Large intestine (tissue), 3 donors: ENCODE data around the gene TTC3. TPM values are rescaled to one million over a fixed set of nuclear protein-coding genes. Genes with fewer than 3 reads are reported as not detected.
"Not testable (repeated sequence)": the region's sequence is repeated elsewhere in the genome, so short reads cannot be mapped to it uniquely, and the experiment has no call there.

Experiments
- DNase-seq, 2 donors: peaks; one replicate each; pipeline versions ENCODE4 v3.0.0 to v3.0.0-alpha.2; 2013
- H3K27ac ChIP-seq: one replicate; pipeline ENCODE4 v1.5.1; 2013; ENCODE audit warnings: low read length
- H3K27me3 ChIP-seq: 2 replicates; pipeline ENCODE4 v1.6.1; 2013; ENCODE audit warnings: low read length; ENCODE audit not compliant: control insufficient read depth, insufficient read depth
- H3K36me3 ChIP-seq: 2 replicates; pipeline ENCODE4 v1.6.1; 2013; ENCODE audit warnings: low read length; ENCODE audit not compliant: control insufficient read depth, insufficient read depth
- H3K4me1 ChIP-seq: one replicate; pipeline ENCODE4 v1.6.1; 2013; ENCODE audit warnings: low read length; ENCODE audit not compliant: control insufficient read depth, insufficient read depth
- H3K4me3 ChIP-seq: one replicate; pipeline ENCODE4 v1.5.1; 2013; ENCODE audit warnings: low read length
- H3K9me3 ChIP-seq: one replicate; pipeline ENCODE4 v1.6.1; 2013; ENCODE audit warnings: mild to moderate bottlenecking, low read depth, low read length, moderate library complexity; ENCODE audit not compliant: control insufficient read depth
- WGBS: methylation state at CpG from one replicate; pipeline ENCODE4 v1.1.5; 2013; ENCODE audit warnings: low lambda C conversion rate; ENCODE audit not compliant: insufficient coverage; 5-methylcytosine and 5-hydroxymethylcytosine counted together
- polyA plus RNA-seq: library from polyadenylated mRNA; unstranded; fragments of 120-200 nt; gene quantifications from one replicate; pipeline ENCODE4 v1.2.1, GENCODE V29; 2013

The TTC3 gene
- polyA plus RNA-seq, 1 donor: 108 TPM

DNA sequence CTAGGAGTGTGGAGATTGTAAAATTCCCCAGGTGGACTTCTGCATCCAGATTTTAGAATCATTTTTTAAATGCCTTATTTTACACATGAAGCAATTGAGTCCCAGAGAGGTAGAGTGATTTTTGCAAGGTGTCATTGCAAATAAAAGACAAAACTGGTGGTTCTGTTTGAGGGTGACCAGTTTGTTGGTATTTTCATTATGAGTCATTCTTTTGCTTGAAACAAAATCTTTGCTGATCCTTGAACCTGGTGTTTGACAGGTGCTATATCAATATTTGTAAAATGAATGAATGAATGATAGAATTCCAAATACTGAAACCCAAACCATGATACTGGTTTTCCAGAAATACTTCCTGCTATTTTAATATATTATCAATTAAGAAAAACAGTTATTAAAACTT, 44.1 kb downstream of the TTC3 start:
- DNase-seq: no peak
- Histone ChIP-seq H3K27me3 (no peaks in the 10 kb centered on the region), H3K36me3 (peaks cover 5% of the 10 kb centered on the region), H3K4me3 (no peak overlapping the region), H3K4me1 (no peaks in the 10 kb centered on the region), H3K27ac (no peak overlapping the region), H3K9me3 (no peaks in the 10 kb centered on the region)

DNA sequence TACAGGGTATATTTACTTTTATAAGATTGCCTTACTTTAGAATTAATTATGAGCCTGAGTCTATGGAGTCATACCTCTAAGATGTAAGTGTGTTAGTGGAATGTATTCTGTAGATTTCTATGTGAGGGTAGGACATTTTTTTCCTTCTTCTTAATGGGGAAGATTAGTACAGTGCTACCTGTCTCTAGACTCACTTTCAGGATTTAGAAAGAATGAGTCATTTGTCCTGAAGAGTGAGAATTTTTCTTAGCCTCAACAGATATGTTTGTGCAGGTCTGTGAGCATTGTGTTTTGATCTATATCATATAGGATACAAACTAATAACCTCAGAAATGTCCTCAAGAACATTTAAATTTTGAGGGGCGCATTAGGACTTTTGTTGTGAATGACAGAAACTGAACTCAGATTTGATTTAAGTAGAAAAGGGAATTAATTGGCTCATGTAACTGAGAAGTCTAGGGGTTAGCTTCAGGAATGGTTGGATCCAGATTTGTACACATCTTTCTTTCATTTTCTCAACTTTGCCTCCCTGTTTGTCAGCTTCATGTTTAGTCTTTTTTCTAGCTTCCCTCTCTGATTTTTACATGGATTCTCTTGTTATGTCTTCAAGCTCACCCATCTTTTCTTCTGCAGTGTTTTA, 45.3 kb downstream of the TTC3 start:
- 100% methylated on average over 1 of the region's 1 CpG for WGBS
- H3K36me3 ChIP-seq: peaks cover 9% of the 10 kb centered on the region
- no peak for DNase-seq
- no peaks in the 10 kb centered on the region for H3K9me3 ChIP-seq
- H3K27me3 ChIP-seq: no peaks in the 10 kb centered on the region
- H3K4me3 ChIP-seq: no peak overlapping the region
- no peak overlapping the region for H3K27ac ChIP-seq
- H3K4me1 ChIP-seq: no peaks in the 10 kb centered on the region

DNA sequence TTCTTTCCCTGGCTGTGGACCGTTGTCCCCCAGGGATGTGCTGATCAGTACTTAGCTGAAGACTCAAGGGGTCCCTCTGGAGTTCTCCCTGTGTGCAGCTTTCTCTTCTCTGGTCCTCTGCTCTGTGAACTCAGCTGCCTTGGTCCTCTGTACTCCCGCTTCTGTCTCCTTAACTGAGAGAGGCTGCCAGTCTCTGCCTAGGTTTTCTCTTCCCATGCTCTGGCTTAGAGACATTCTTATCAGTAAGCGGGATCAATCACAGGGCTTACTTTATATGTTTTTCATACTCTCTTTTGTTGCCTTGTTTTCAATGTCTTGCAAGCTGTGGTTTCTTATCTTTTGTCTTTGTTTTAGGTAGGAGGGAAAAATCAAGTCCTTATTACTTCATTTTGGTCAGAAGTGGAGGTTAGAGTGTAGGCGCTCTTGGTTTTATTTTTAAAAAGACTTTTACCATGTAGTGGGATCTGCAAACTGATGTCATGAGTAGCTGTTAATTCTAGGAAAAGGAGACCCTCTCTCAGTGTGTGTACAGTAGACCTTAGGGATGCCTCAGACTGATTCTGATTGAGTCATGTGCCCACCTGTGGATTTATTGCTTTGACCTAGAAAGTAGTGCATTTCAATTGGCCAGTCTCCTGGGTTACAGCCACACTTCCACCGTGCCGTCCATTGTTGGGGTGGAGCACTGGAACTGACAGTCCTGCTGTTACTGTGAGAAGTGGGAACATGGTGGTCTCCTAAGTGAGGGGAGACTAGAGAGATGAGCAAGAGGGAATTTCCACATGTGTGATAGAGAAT, 46.6 kb downstream of the TTC3 start:
- Histone ChIP-seq H3K4me3 (no peak overlapping the region), H3K4me1 (no peaks in the 10 kb centered on the region), H3K9me3 (no peaks in the 10 kb centered on the region), H3K36me3 (peaks cover 9% of the 10 kb centered on the region), H3K27me3 (no peaks in the 10 kb centered on the region), H3K27ac (no peak overlapping the region)
- 100% methylated on average over 1 of the region's 6 CpGs for WGBS
- no peak for DNase-seq

DNA sequence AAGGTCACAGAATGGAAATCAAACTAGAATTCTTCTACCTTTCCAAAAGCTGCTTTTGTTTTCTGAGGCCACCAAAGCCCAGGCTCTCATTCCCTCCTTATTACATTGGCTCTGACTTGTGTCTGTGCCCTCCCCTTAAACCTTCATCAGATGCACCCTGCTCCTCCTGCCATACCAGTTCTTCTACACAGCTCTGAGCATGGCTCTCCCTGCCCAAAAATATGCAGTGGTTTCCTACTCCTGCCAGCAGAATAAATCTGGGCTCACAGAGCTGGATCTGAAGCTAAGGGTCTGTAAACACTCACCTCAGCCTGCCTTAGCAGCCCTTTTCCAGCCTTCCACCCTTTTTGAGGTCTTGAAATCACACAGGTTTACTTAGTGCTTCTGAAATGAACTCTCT, 55.0 kb downstream of the TTC3 start:
- Histone ChIP-seq H3K36me3 (peaks cover 47% of the 10 kb centered on the region), H3K4me1 (no peaks in the 10 kb centered on the region), H3K27ac (no peak overlapping the region), H3K4me3 (no peak overlapping the region), H3K9me3 (no peaks in the 10 kb centered on the region), H3K27me3 (no peaks in the 10 kb centered on the region)
- no peak for DNase-seq

DNA sequence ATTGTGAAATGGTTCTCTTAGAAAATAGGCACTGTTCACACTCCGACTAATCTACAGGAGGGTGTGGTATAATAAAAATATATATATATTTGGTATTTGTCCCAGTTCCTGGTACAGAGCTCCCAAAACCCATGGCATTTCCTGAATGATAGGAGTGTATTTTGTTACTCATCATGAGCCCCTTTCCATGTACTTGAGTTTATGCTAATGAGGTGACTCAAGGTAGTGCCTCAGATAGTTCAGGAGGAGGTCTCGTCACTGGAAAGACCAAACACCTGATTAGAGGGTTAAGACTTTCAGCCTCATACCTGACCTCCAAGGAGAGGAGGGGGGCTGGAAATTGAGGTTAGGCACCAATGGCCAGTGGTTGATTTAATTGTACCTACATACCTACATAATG, 57.9 kb downstream of the TTC3 start:
- Histone ChIP-seq H3K36me3 (peaks cover 62% of the 10 kb centered on the region), H3K27ac (no peak overlapping the region), H3K9me3 (no peaks in the 10 kb centered on the region), H3K27me3 (no peaks in the 10 kb centered on the region), H3K4me3 (no peak overlapping the region), H3K4me1 (no peaks in the 10 kb centered on the region)
- DNase-seq: no peak
- WGBS: 100% methylated on average over 1 of the region's 2 CpGs

DNA sequence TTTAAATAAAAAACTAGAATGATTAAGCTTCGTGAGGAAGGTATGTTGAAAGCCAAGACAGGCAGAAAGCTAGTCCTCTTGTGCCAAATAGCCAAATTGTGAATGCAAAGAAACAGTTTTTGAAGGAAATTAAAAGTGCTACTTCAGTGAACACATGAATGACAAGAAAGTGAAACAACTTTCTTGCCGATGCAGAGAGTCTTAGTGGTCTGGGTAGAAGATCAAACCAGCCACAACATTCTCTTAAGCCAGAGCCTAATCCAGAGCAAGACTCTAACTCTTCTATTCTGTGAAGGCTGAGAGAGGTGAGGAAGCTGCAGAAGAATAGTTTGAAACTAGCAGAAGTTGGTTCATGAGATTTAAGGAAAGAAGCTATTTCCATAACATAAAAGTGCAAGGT, 63.2 kb downstream of the TTC3 start:
- no peak for DNase-seq
- H3K4me1 ChIP-seq: no peaks in the 10 kb centered on the region
- no peak overlapping the region for H3K27ac ChIP-seq
- no peaks in the 10 kb centered on the region for H3K27me3 ChIP-seq
- H3K36me3 ChIP-seq: peaks cover 62% of the 10 kb centered on the region
- no peak overlapping the region for H3K4me3 ChIP-seq
- no peaks in the 10 kb centered on the region for H3K9me3 ChIP-seq
- WGBS: no CpG with 5 or more reads among the region's 2 CpGs

DNA sequence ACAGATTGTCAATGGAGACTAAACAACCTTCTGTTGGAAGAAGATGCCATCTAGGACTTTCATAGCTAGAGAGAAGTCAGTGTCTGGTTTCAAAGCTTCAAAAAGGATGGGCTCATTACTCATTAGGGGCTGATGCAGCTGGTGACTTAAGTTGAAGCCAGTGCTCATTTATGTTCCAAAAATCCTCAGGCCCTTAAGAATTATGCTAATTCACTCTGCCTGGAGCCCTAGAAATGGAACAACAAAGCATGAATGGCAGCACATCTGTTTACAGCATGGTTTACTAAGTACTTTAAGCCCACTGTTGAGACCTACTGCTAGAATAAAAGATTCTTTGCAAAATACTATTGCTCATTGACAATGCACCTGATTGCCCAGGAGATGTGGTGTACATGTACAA, 63.7 kb downstream of the TTC3 start:
- H3K9me3 ChIP-seq: no peaks in the 10 kb centered on the region
- H3K27me3 ChIP-seq: no peaks in the 10 kb centered on the region
- no peaks in the 10 kb centered on the region for H3K4me1 ChIP-seq
- no peak for DNase-seq
- peaks cover 61% of the 10 kb centered on the region for H3K36me3 ChIP-seq
- H3K27ac ChIP-seq: no peak overlapping the region
- H3K4me3 ChIP-seq: no peak overlapping the region

DNA sequence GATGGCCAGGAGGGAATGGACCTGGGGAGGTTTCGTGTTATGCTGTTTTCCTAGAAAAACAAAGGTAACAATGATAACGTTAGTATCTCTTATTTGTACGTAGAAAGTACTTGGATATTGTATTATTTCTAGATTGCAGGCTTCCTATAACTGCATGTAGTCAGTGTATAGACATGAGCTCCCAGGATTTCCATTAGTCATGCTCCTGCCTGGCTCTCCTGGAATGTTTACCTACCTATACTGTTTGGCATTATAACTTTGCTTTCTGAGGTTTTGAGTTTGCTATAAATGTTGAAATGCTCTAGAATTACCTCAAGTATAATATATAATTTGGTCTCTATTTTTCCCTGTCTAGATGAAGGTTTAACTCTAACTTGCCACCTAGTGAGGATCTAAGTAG, 66.1 kb downstream of the TTC3 start:
- no CpG with 5 or more reads among the region's 3 CpGs for whole genome bisulfite sequencing
- DNase-seq: no peak
- H3K4me3 ChIP-seq: no peak overlapping the region
- no peaks in the 10 kb centered on the region for H3K27me3 ChIP-seq
- no peaks in the 10 kb centered on the region for H3K4me1 ChIP-seq
- no peak overlapping the region for H3K27ac ChIP-seq
- H3K9me3 ChIP-seq: no peaks in the 10 kb centered on the region
- H3K36me3 ChIP-seq: peaks cover 53% of the 10 kb centered on the region

DNA sequence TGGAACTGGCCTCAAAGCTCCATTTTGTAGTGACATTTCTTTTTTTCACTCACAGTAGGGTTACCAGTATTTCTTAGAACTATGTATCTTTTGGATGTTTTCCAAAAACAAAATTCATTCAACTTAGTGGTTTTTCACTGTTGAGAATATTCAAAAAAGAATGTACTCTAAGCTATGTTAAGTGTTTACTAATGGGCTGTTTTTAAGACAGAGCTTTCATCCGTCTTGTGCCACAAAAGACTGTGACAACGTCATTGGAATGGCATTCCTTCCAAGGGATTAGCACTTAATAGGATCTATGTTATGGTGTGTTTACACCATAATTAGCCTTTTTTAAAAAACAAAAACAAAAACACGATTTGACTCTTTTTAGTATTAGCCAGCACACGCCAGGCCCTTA, 66.8 kb downstream of the TTC3 start:
- Histone ChIP-seq H3K27me3 (no peaks in the 10 kb centered on the region), H3K36me3 (peaks cover 54% of the 10 kb centered on the region), H3K4me1 (no peaks in the 10 kb centered on the region), H3K4me3 (no peak overlapping the region), H3K27ac (no peak overlapping the region), H3K9me3 (no peaks in the 10 kb centered on the region)
- peak in 1 of 2 donors; percentile 6 for DNase-seq
- no CpG with 5 or more reads among the region's 4 CpGs for WGBS

DNA sequence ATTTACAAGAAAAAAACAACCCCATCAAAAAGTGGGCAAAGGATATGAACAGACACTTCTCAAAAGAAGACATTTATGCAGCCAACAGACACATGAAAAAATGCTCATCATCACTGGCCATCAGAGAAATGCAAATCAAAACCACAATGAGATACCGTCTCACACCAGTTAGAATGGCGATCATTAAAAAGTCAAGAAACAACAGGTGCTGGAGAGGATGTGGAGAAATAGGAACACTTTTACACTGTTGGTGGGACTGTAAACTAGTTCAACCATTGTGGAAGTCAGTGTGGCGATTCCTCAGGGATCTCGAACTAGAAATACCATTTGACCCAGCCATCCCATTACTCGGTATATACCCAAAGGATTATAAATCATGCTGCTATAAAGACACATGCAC, 70.3 kb downstream of the TTC3 start:
- H3K36me3 ChIP-seq: peaks cover 44% of the 10 kb centered on the region

DNA sequence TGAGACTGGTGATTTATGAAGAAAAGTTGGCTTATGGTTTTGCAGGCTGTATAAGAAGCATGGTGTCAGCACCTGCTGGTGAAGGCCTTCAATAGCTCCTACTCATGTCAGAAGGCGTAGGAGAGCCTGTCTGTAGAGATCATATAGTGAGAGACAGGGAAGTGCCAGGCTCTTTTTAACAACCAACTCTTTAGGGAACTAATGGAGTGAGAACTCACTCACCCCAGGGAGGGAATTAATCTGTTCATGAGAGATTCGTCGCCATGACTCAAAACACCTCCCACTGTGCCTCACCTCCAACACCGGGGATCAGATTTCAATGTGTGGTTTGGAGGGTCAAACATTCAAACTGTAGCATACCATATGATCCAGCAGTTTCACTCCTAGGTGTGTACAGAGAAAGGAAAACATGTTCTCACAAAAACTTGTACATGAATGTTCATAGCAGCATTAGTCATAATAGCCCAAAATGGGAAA, 72.6 kb downstream of the TTC3 start:
- no peaks in the 10 kb centered on the region for H3K9me3 ChIP-seq
- no CpG with 5 or more reads among the region's 4 CpGs for WGBS
- H3K4me3 ChIP-seq: no peak overlapping the region
- peaks cover 42% of the 10 kb centered on the region for H3K36me3 ChIP-seq
- no peak for DNase-seq
- H3K27me3 ChIP-seq: no peaks in the 10 kb centered on the region
- no peaks in the 10 kb centered on the region for H3K4me1 ChIP-seq
- no peak overlapping the region for H3K27ac ChIP-seq

More for the DNA sequence above, 70.3 kb downstream of the TTC3 start:
- not testable (repeated sequence) for H3K27ac ChIP-seq, H3K4me1 ChIP-seq, H3K4me3 ChIP-seq, H3K27me3 ChIP-seq, H3K9me3 ChIP-seq, DNase-seq
- no CpG with 5 or more reads among the region's 5 CpGs for WGBS
